ENCODE measurements around the gene CBFA2T3. TPM values are rescaled to one million over a fixed set of nuclear protein-coding genes. Genes with fewer than 3 reads are reported as not detected.
"Not testable (repeated sequence)": the region's sequence is repeated elsewhere in the genome, so short reads cannot be mapped to it uniquely, and the experiment has no call there.

CBFA2T3 gene
- total RNA-seq, 1 experiment from 2014 or later = 2.1 TPM

- POLR2A ChIA-PET = no interaction called here
- H3K4me1 Mint-ChIP-seq (ENCODE audit: low read depth, unreplicated experiment) = no peaks in the 10 kb centered on the region
- no peak overlapping the region for H3K4me3 Mint-ChIP-seq (ENCODE audit: unreplicated experiment)
- intact Hi-C loops (cut with micrococcal nuclease; ENCODE audit: unreplicated experiment) = no loop called here
- Histone ChIP-seq H3K27me3 (replicated peaks; ENCODE audit: control insufficient read depth, insufficient read depth, low read length) (peaks cover 1% of the 10 kb centered on the region), H3K36me3 (ENCODE audit: control insufficient read depth, insufficient read depth, low read length) (no peaks in the 10 kb centered on the region), H3K4me1 (no peaks in the 10 kb centered on the region), H3K9me3 (no peaks in the 10 kb centered on the region), H3K4me3 (ENCODE audit: low read depth, low read length) (no peak overlapping the region)
- BruUV-seq (replicated peaks) = no TSS peak
- H3K27me3 Mint-ChIP-seq (ENCODE audit: insufficient read depth, unreplicated experiment) = peaks cover 23% of the 10 kb centered on the region
- no peak overlapping the region for H3K27ac Mint-ChIP-seq (ENCODE audit: unreplicated experiment)
- H3K36me3 Mint-ChIP-seq (ENCODE audit: insufficient read depth, unreplicated experiment) = no peaks in the 10 kb centered on the region
- CTCF ChIA-PET = no interaction called here
- H3K9me3 Mint-ChIP-seq (ENCODE audit: unreplicated experiment) = no peaks in the 10 kb centered on the region
- no peak for DNase-seq
- TF ChIP-seq CTCF (IDR thresholded peaks at IDR 0.05; ENCODE audit: insufficient read depth in 1 of 2, low read depth in 1 of 2, low read length in 1 of 2, severe bottlenecking in 1 of 2, unreplicated experiment in 1 of 2) = no peak
Measured at GRCh38 chr16:89019511-89019910, 42.5 kb upstream of the CBFA2T3 start.

- Histone ChIP-seq H3K4me1 (no peaks in the 10 kb centered on the region), H3K36me3 (ENCODE audit: control insufficient read depth, insufficient read depth, low read length) (no peaks in the 10 kb centered on the region), H3K9me3 (no peaks in the 10 kb centered on the region), H3K27me3 (replicated peaks; ENCODE audit: control insufficient read depth, insufficient read depth, low read length) (no peaks in the 10 kb centered on the region; the same call in 1 of the 2 replicates), H3K4me3 (ENCODE audit: low read depth, low read length) (no peak overlapping the region)
- no peak overlapping the region for H3K4me3 Mint-ChIP-seq (ENCODE audit: unreplicated experiment)
- no peaks in the 10 kb centered on the region for H3K4me1 Mint-ChIP-seq (ENCODE audit: low read depth, unreplicated experiment)
- no peak for TF ChIP-seq CTCF (IDR thresholded peaks at IDR 0.05; ENCODE audit: insufficient read depth in 1 of 2, low read depth in 1 of 2, low read length in 1 of 2, severe bottlenecking in 1 of 2, unreplicated experiment in 1 of 2)
- no peaks in the 10 kb centered on the region for H3K9me3 Mint-ChIP-seq (ENCODE audit: unreplicated experiment)
- no peaks in the 10 kb centered on the region for H3K36me3 Mint-ChIP-seq (ENCODE audit: insufficient read depth, unreplicated experiment)
- POLR2A ChIA-PET = no interaction called here
- CTCF ChIA-PET = no interaction called here
- H3K27me3 Mint-ChIP-seq (ENCODE audit: insufficient read depth, unreplicated experiment) = peaks cover 25% of the 10 kb centered on the region
- BruUV-seq (replicated peaks) = no TSS peak
- H3K27ac Mint-ChIP-seq (ENCODE audit: unreplicated experiment) = no peak overlapping the region
- DNase-seq = no peak
- intact Hi-C loops (cut with micrococcal nuclease; ENCODE audit: unreplicated experiment) = no loop called here
Measured at GRCh38 chr16:89018282-89019158, 41.5 kb upstream of the CBFA2T3 start.

GRCh38 chr16:89017543-89018281 lies 40.7 kb upstream of the CBFA2T3 start:
- Histone ChIP-seq H3K36me3 (ENCODE audit: control insufficient read depth, insufficient read depth, low read length) (no peaks in the 10 kb centered on the region), H3K4me3 (ENCODE audit: low read depth, low read length) (no peak overlapping the region), H3K9me3 (no peaks in the 10 kb centered on the region), H3K27me3 (replicated peaks; ENCODE audit: control insufficient read depth, insufficient read depth, low read length) (no peaks in the 10 kb centered on the region), H3K4me1 (no peaks in the 10 kb centered on the region)
- Mint-ChIP-seq H3K9me3 (ENCODE audit: unreplicated experiment) (no peaks in the 10 kb centered on the region), H3K27ac (ENCODE audit: unreplicated experiment) (no peak overlapping the region), H3K27me3 (ENCODE audit: insufficient read depth, unreplicated experiment) (peaks cover 23% of the 10 kb centered on the region), H3K36me3 (ENCODE audit: insufficient read depth, unreplicated experiment) (no peaks in the 10 kb centered on the region), H3K4me3 (ENCODE audit: unreplicated experiment) (no peak overlapping the region), H3K4me1 (ENCODE audit: low read depth, unreplicated experiment) (no peaks in the 10 kb centered on the region)
- no TSS peak for BruUV-seq (replicated peaks)
- no peak for DNase-seq
- no peak for TF ChIP-seq CTCF (IDR thresholded peaks at IDR 0.05; ENCODE audit: insufficient read depth in 1 of 2, low read depth in 1 of 2, low read length in 1 of 2, severe bottlenecking in 1 of 2, unreplicated experiment in 1 of 2)
- intact Hi-C loops (cut with micrococcal nuclease; ENCODE audit: unreplicated experiment) = no loop called here
- ChIA-PET POLR2A (no interaction called here), CTCF (no interaction called here)

- H3K36me3 ChIP-seq (ENCODE audit: control insufficient read depth, insufficient read depth, low read length); H3K27me3 ChIP-seq (replicated peaks; ENCODE audit: control insufficient read depth, insufficient read depth, low read length); CTCF ChIA-PET; H3K27ac Mint-ChIP-seq (ENCODE audit: unreplicated experiment); POLR2A ChIA-PET; DNase-seq; H3K4me3 ChIP-seq (ENCODE audit: low read depth, low read length); H3K4me1 Mint-ChIP-seq (ENCODE audit: low read depth, unreplicated experiment); H3K9me3 Mint-ChIP-seq (ENCODE audit: unreplicated experiment); BruUV-seq (replicated peaks); intact Hi-C loops (cut with micrococcal nuclease; ENCODE audit: unreplicated experiment); H3K4me1 ChIP-seq; H3K4me3 Mint-ChIP-seq (ENCODE audit: unreplicated experiment); H3K9me3 ChIP-seq; H3K36me3 Mint-ChIP-seq (ENCODE audit: insufficient read depth, unreplicated experiment): not testable (repeated sequence)
- peaks cover 24% of the 10 kb centered on the region for H3K27me3 Mint-ChIP-seq (ENCODE audit: insufficient read depth, unreplicated experiment)
Measured at GRCh38 chr16:89016561-89016960, 39.6 kb upstream of the CBFA2T3 start.

All from Caco-2 (cell line).